Activated T-cell treated with anti-CD3 and anti-CD28 coated beads for 1 hour (primary cell): ENCODE measurements around the gene KPTN.

ENCODE experiments used
- DNase-seq: peaks from one replicate; pipeline ENCODE4 v3.0.0-alpha.2; 2020; ENCODE audit warnings: low read depth

Gene KPTN

GRCh38 chr19:47435196-47435595 lies 48.8 kb downstream of the KPTN start:
- no peak for DNase-seq

- DNase-seq: no peak
These were observed 49.9 kb downstream of the KPTN start for GRCh38 chr19:47434088-47434487.

GRCh38 chr19:47433121-47433520 lies 50.9 kb downstream of the KPTN start:
- no peak for DNase-seq

GRCh38 chr19:47432499-47432898 lies 51.5 kb downstream of the KPTN start:
- no peak for DNase-seq

- DNase-seq: no peak
These were observed 51.9 kb downstream of the KPTN start for GRCh38 chr19:47432091-47432490.

- no peak for DNase-seq
These were observed 53.8 kb downstream of the KPTN start for GRCh38 chr19:47430041-47430802.

GRCh38 chr19:47429140-47429793 lies 54.8 kb downstream of the KPTN start:
- DNase-seq: no peak

- DNase-seq: peak; percentile 65
These were observed 55.7 kb downstream of the KPTN start for GRCh38 chr19:47428177-47428894.

- DNase-seq: peak; percentile 64
These were observed 56.5 kb downstream of the KPTN start for GRCh38 chr19:47427241-47428176.
